Activated naive CD8-positive, alpha-beta T cell (primary cell): ENCODE measurements around the gene ATP5F1E.
A peak's percentile ranks its signal among the peaks of the same experiment; 100 is the strongest.
"Not testable (repeated sequence)": the region's sequence is repeated elsewhere in the genome, so short reads cannot be mapped to it uniquely, and the experiment has no call there.

Experiments used
- H3K27ac Mint-ChIP-seq: one replicate; pipeline ENCODE4 v1.8.0; 2021; ENCODE audit warnings: mixed read lengths
- H3K27me3 Mint-ChIP-seq: one replicate; pipeline ENCODE4 v1.8.0; 2021; ENCODE audit warnings: mixed read lengths
- H3K36me3 Mint-ChIP-seq: one replicate; pipeline ENCODE4 v1.8.0; 2021; ENCODE audit warnings: mixed read lengths
- H3K4me1 Mint-ChIP-seq: one replicate; pipeline ENCODE4 v1.8.0; 2021; ENCODE audit warnings: low read depth, mixed read lengths
- H3K4me3 Mint-ChIP-seq: one replicate; pipeline ENCODE4 v1.8.0; 2021; ENCODE audit warnings: mild to moderate bottlenecking, mixed read lengths
- H3K9me3 Mint-ChIP-seq: one replicate; pipeline ENCODE4 v1.8.0; 2021; ENCODE audit warnings: low read depth, mixed read lengths

Gene ATP5F1E

GRCh38 chr20:59017493-59018231 is 14.5 kb downstream of the ATP5F1E start:
- Mint-ChIP-seq H3K9me3 (no peaks in the 10 kb centered on the region), H3K36me3 (no peaks in the 10 kb centered on the region), H3K27ac (no peak overlapping the region), H3K4me3 (no peak overlapping the region), H3K27me3 (no peaks in the 10 kb centered on the region), H3K4me1 (peaks cover 37% of the 10 kb centered on the region)

- no peaks in the 10 kb centered on the region for H3K36me3 Mint-ChIP-seq
- no peaks in the 10 kb centered on the region for H3K9me3 Mint-ChIP-seq
- peak overlapping the region; percentile 23 for H3K4me3 Mint-ChIP-seq
- no peak overlapping the region for H3K27ac Mint-ChIP-seq
- H3K27me3 Mint-ChIP-seq, result no peaks in the 10 kb centered on the region
- H3K4me1 Mint-ChIP-seq, result peaks cover 40% of the 10 kb centered on the region
These were observed 15.2 kb downstream of the ATP5F1E start for GRCh38 chr20:59016795-59017492.

GRCh38 chr20:59015812-59016711 is 16.1 kb downstream of the ATP5F1E start:
- Mint-ChIP-seq H3K4me3 (no peak overlapping the region), H3K9me3 (no peaks in the 10 kb centered on the region), H3K4me1 (peaks cover 47% of the 10 kb centered on the region), H3K27ac (no peak overlapping the region), H3K27me3 (no peaks in the 10 kb centered on the region), H3K36me3 (no peaks in the 10 kb centered on the region)

- H3K27me3 Mint-ChIP-seq, result no peaks in the 10 kb centered on the region
- no peaks in the 10 kb centered on the region for H3K9me3 Mint-ChIP-seq
- peaks cover 47% of the 10 kb centered on the region for H3K4me1 Mint-ChIP-seq
- no peak overlapping the region for H3K27ac Mint-ChIP-seq
- H3K4me3 Mint-ChIP-seq, result no peak overlapping the region
- H3K36me3 Mint-ChIP-seq, result no peaks in the 10 kb centered on the region
These were observed 16.7 kb downstream of the ATP5F1E start for GRCh38 chr20:59015411-59015810.

GRCh38 chr20:59014680-59015389 is 17.3 kb downstream of the ATP5F1E start:
- peaks cover 47% of the 10 kb centered on the region for H3K4me1 Mint-ChIP-seq

GRCh38 chr20:59013959-59014608 is 18.1 kb downstream of the ATP5F1E start:
- Mint-ChIP-seq H3K27me3 (no peaks in the 10 kb centered on the region), H3K27ac (no peak overlapping the region), H3K9me3 (no peaks in the 10 kb centered on the region), H3K4me3 (peak overlapping the region; percentile 32), H3K36me3 (no peaks in the 10 kb centered on the region), H3K4me1 (peaks cover 47% of the 10 kb centered on the region)

More at GRCh38 chr20:59014680-59015389, 17.3 kb downstream of the ATP5F1E start:
- H3K9me3 Mint-ChIP-seq, result no peaks in the 10 kb centered on the region
- no peaks in the 10 kb centered on the region for H3K36me3 Mint-ChIP-seq
- no peaks in the 10 kb centered on the region for H3K27me3 Mint-ChIP-seq
- no peak overlapping the region for H3K27ac Mint-ChIP-seq
- no peak overlapping the region for H3K4me3 Mint-ChIP-seq

- peaks cover 47% of the 10 kb centered on the region for H3K4me1 Mint-ChIP-seq
- no peak overlapping the region for H3K27ac Mint-ChIP-seq
- no peak overlapping the region for H3K4me3 Mint-ChIP-seq
These were observed 18.8 kb downstream of the ATP5F1E start for GRCh38 chr20:59013031-59013951.

GRCh38 chr20:59011874-59012157 is 20.3 kb downstream of the ATP5F1E start:
- not testable (repeated sequence) for H3K27me3 Mint-ChIP-seq, H3K9me3 Mint-ChIP-seq, H3K27ac Mint-ChIP-seq, H3K36me3 Mint-ChIP-seq, H3K4me3 Mint-ChIP-seq
- H3K4me1 Mint-ChIP-seq, result peaks cover 40% of the 10 kb centered on the region

More at GRCh38 chr20:59013031-59013951, 18.8 kb downstream of the ATP5F1E start:
- Mint-ChIP-seq H3K9me3 (no peaks in the 10 kb centered on the region), H3K27me3 (no peaks in the 10 kb centered on the region), H3K36me3 (no peaks in the 10 kb centered on the region)

GRCh38 chr20:59010995-59011873 is 20.9 kb downstream of the ATP5F1E start:
- Mint-ChIP-seq H3K4me3 (no peak overlapping the region), H3K27ac (no peak overlapping the region), H3K27me3 (no peaks in the 10 kb centered on the region), H3K36me3 (no peaks in the 10 kb centered on the region), H3K9me3 (no peaks in the 10 kb centered on the region), H3K4me1 (peaks cover 34% of the 10 kb centered on the region)

GRCh38 chr20:59010321-59010994 is 21.7 kb downstream of the ATP5F1E start:
- Mint-ChIP-seq H3K27ac (no peak overlapping the region), H3K36me3 (no peaks in the 10 kb centered on the region), H3K4me1 (peaks cover 38% of the 10 kb centered on the region), H3K4me3 (no peak overlapping the region), H3K27me3 (no peaks in the 10 kb centered on the region), H3K9me3 (no peaks in the 10 kb centered on the region)

- Mint-ChIP-seq H3K4me1 (peaks cover 43% of the 10 kb centered on the region), H3K4me3 (no peak overlapping the region), H3K27me3 (no peaks in the 10 kb centered on the region), H3K9me3 (no peaks in the 10 kb centered on the region), H3K27ac (no peak overlapping the region), H3K36me3 (no peaks in the 10 kb centered on the region)
These were observed 23.3 kb downstream of the ATP5F1E start for GRCh38 chr20:59008715-59009336.
